ENCODE measurements around the gene SH3PXD2B. TPM values are rescaled to one million over a fixed set of nuclear protein-coding genes. Genes with fewer than 3 reads are reported as not detected.

Gene SH3PXD2B
- total and polyA plus RNA-seq, 2 of the 13 experiments (the other 11 are each of a cell fraction or from before 2014, with no cell fraction given), result 3.4 to 4.6 TPM

DNA sequence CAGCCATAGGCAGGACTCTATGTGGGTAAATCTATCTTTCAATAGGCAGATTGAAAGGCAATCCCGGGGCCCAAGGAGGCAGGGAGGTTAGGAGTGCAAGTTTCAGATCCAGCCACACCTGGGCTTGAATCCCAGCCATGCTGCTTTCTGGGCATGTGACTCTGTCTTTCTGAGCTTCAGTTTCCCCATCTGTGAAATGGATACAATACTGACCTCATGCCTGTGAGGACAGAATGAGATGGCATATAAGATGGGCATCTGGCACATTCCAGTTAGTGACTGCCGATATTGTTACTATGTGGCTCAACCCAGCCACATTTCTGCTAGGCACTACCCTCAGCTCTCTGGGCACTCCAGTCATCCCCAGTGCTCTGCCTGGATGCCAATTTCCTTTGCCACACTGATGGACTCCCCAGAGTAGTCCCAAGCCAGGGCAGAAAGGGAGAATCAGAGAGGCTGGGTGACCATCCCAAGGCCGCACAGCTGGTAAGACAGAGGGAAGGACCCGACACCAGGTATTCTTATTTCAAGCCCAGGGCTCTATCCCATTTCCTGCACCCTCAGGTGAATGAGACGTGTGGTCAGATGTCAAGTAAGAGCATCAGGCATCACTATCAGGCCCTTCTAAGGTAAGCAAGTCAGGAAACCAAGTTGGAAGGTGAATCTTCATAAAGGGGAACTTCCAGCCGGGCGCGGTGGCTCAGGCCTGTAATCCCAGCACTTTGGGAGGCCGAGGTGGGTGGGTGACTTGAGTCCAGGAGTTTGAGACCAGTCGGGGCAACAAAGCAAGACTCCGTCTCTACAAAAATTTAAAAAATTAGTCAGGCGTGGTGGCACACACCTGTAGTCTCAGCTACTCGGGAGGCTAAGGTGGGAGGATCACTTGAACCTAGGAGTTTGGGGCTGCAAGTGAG, 38.7 kb downstream of the SH3PXD2B start (continued):
- TF ChIP-seq ZNF431 (CRISPR knock-in tag; IDR thresholded peaks at IDR 0.05; ENCODE audit: borderline replicate concordance, low read depth) (0 out of 2 replicates have a peak, but pooled peaks have one; percentile 28), SALL2 (CRISPR knock-in tag; IDR thresholded peaks at IDR 0.05) (no peak), ASH2L (IDR thresholded peaks at IDR 0.05; ENCODE audit: insufficient read length, low read depth, low read length) (no peak), RARA (CRISPR knock-in tag; IDR thresholded peaks at IDR 0.05) (no peak), CBFB (CRISPR knock-in tag; IDR thresholded peaks at IDR 0.05) (0 out of 2 replicates have a peak, but pooled peaks have one; percentile 1), EEA1 (CRISPR knock-in tag; IDR thresholded peaks at IDR 0.05; ENCODE audit: borderline replicate concordance) (no peak), ZNF567 (CRISPR knock-in tag; IDR thresholded peaks at IDR 0.05; ENCODE audit: borderline replicate concordance) (0 out of 2 replicates have a peak, but pooled peaks have one; percentile 4), ZNF75D (CRISPR knock-in tag; IDR thresholded peaks at IDR 0.05; ENCODE audit: borderline replicate concordance) (no peak), ZNF768 (CRISPR knock-in tag; IDR thresholded peaks at IDR 0.05) (peak; percentile 95), CCDC6 (CRISPR knock-in tag; IDR thresholded peaks at IDR 0.05) (no peak), SATB2 (CRISPR knock-in tag; IDR thresholded peaks at IDR 0.05) (no peak), ZMYM4 (CRISPR knock-in tag; IDR thresholded peaks at IDR 0.05) (peak; percentile 2; the same call in 1 of the 2 replicates), PAF1 (CRISPR knock-in tag; IDR thresholded peaks at IDR 0.05) (no peak), SP4 (CRISPR knock-in tag; IDR thresholded peaks at IDR 0.05) (no peak), NFATC3 (CRISPR knock-in tag; IDR thresholded peaks at IDR 0.05) (no peak), ZNF331 (CRISPR knock-in tag; IDR thresholded peaks at IDR 0.05) (no peak), PHF8 (CRISPR knock-in tag; IDR thresholded peaks at IDR 0.05) (0 out of 2 replicates have a peak, but pooled peaks have one; percentile 1), ZNF552 (CRISPR knock-in tag; IDR thresholded peaks at IDR 0.05; ENCODE audit: borderline replicate concordance) (no peak)
- TF ChIP-seq, protein P1, sequence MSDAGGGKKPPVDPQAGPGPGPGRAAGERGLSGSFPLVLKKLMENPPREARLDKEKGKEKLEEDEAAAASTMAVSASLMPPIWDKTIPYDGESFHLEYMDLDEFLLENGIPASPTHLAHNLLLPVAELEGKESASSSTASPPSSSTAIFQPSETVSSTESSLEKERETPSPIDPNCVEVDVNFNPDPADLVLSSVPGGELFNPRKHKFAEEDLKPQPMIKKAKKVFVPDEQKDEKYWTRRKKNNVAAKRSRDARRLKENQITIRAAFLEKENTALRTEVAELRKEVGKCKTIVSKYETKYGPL (CRISPR knock-in tag; IDR thresholded peaks at IDR 0.05), result no peak
- TF ChIP-seq, protein P2, sequence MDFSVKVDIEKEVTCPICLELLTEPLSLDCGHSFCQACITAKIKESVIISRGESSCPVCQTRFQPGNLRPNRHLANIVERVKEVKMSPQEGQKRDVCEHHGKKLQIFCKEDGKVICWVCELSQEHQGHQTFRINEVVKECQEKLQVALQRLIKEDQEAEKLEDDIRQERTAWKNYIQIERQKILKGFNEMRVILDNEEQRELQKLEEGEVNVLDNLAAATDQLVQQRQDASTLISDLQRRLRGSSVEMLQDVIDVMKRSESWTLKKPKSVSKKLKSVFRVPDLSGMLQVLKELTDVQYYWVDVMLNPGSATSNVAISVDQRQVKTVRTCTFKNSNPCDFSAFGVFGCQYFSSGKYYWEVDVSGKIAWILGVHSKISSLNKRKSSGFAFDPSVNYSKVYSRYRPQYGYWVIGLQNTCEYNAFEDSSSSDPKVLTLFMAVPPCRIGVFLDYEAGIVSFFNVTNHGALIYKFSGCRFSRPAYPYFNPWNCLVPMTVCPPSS (IDR thresholded peaks at IDR 0.05), result no peak
- TF ChIP-seq, protein P3, sequence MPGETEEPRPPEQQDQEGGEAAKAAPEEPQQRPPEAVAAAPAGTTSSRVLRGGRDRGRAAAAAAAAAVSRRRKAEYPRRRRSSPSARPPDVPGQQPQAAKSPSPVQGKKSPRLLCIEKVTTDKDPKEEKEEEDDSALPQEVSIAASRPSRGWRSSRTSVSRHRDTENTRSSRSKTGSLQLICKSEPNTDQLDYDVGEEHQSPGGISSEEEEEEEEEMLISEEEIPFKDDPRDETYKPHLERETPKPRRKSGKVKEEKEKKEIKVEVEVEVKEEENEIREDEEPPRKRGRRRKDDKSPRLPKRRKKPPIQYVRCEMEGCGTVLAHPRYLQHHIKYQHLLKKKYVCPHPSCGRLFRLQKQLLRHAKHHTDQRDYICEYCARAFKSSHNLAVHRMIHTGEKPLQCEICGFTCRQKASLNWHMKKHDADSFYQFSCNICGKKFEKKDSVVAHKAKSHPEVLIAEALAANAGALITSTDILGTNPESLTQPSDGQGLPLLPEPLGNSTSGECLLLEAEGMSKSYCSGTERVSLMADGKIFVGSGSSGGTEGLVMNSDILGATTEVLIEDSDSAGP (CRISPR knock-in tag; IDR thresholded peaks at IDR 0.05; ENCODE audit: borderline replicate concordance), result peak; percentile 59; the same call in 1 of the 2 replicates
- TF ChIP-seq, protein P4, sequence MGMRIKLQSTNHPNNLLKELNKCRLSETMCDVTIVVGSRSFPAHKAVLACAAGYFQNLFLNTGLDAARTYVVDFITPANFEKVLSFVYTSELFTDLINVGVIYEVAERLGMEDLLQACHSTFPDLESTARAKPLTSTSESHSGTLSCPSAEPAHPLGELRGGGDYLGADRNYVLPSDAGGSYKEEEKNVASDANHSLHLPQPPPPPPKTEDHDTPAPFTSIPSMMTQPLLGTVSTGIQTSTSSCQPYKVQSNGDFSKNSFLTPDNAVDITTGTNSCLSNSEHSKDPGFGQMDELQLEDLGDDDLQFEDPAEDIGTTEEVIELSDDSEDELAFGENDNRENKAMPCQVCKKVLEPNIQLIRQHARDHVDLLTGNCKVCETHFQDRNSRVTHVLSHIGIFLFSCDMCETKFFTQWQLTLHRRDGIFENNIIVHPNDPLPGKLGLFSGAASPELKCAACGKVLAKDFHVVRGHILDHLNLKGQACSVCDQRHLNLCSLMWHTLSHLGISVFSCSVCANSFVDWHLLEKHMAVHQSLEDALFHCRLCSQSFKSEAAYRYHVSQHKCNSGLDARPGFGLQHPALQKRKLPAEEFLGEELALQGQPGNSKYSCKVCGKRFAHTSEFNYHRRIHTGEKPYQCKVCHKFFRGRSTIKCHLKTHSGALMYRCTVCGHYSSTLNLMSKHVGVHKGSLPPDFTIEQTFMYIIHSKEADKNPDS (CRISPR knock-in tag; IDR thresholded peaks at IDR 0.05), result 0 out of 2 replicates have a peak, but pooled peaks have one; percentile 7
